Hematopoietic multipotent progenitor cell treated with erythropoietin and hydrocortisone succinate and interleukin-3 and kit ligand, for 17 days (in vitro differentiated cells): ENCODE results near the gene TTLL11.

Source experiments
- DNase-seq: peaks from one replicate; pipeline ENCODE4 v3.0.0-alpha.2; 2015; ENCODE audit warnings: low spot score

Gene TTLL11

DNA sequence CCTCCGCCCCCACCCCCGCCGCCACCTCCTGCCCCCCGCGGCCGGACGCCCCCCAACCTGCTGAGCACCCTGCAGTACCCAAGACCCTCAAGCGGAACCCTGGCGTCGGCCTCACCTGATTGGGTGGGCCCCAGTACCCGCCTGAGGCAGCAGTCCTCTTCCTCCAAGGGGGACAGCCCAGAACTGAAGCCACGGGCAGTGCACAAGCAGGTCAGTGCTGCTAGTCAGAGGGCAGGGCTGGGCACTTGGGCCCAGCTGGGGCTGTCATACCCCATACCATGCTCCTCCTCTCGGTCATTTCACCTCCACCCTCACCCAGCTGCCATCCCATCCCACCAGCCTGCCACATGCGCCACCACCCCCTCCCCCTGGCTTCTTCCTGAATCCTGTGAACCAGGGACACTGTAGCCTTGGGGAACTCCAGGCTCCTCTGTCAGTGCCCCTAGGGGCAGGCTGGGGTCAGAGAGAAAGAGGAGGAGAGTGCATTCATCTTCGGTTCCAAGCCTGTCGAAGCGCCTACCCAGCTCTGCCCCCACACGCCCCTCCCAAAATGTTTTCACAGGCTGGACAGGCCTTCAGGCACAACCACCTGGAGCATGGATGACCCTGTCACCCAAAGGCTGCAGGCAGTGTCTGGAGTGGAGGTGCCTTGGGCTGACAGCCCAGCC lies 319.7 kb downstream of the TTLL11 start:
- DNase-seq = no peak

DNA sequence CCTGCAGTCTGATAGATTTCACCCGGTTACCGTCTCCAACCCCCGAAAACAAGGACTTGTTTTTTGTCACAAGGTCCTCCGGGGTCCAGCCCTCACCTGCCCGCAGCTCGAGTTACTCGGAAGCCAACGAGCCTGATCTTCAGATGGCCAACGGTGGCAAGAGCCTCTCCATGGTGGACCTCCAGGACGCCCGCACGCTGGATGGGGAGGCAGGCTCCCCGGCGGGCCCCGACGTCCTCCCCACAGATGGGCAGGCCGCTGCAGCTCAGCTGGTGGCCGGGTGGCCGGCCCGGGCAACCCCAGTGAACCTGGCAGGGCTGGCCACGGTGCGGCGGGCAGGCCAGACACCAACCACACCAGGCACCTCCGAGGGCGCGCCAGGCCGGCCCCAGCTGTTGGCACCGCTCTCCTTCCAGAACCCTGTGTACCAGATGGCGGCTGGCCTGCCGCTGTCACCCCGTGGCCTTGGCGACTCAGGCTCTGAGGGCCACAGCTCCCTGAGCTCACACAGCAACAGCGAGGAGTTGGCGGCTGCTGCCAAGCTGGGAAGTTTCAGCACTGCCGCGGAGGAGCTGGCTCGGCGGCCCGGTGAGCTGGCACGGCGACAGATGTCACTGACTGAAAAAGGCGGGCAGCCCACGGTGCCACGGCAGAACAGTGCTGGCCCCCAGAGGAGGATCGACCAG lies 320.4 kb downstream of the TTLL11 start:
- DNase-seq = no peak
